ENCODE data around the gene RAPGEF5. TPM values are rescaled to one million over a fixed set of nuclear protein-coding genes. Genes with fewer than 3 reads are reported as not detected.

The RAPGEF5 gene
- polyA plus RNA-seq, 1 of the 3 experiments (the other 2 are of a cell fraction), result 1.2 TPM

DNA sequence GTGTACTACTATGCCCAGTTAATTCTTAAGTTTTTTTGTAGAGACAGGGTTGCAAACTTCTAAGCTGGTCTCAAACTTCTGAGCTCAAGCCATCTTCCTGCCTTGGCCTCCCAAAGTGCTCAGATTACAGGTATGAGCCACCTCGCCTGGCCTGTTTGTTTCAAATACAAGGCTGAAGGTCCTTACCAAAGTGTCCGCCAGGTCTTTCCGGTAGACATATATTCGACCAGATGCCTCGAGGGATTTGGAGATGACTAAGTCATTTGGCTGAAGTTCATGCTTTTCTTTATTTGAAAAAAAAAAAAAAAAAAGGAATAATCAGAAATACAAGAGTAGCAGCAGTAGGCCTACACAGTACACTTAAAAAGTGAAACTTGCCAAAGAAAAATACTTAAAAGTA lies 206.7 kb downstream of the RAPGEF5 start:
- no peaks in the 10 kb centered on the region for H4K20me1 ChIP-seq (ENCODE audit: insufficient read depth)
- H3K9me3 ChIP-seq, result no peaks in the 10 kb centered on the region
- H3K36me3 ChIP-seq (replicated peaks in 1 of 2; ENCODE audit: control insufficient read depth in 1 of 2, insufficient read depth in 2 of 2, low read length in 1 of 2), result peaks cover 0 to under 1% of the 10 kb centered on the region in 2 experiments
- whole genome bisulfite sequencing (ENCODE audit: low lambda C conversion rate), result 66% methylated on average over 5 of the region's 5 CpGs
- no peaks in the 10 kb centered on the region for H3K27me3 ChIP-seq (ENCODE audit: insufficient read depth)
- no peak for DNase-seq
- no peak overlapping the region for H3K4me2 ChIP-seq
- TF ChIP-seq EZH2phosphoT487 (IDR thresholded peaks at IDR 0.05; ENCODE audit: borderline replicate concordance, low read depth), result no peak
- no peak for TF ChIP-seq JUND (IDR thresholded peaks at IDR 0.05)
- no peak for TF ChIP-seq RCOR1 (IDR thresholded peaks at IDR 0.05; ENCODE audit: low read length)
- TF ChIP-seq NRF1 (IDR thresholded peaks at IDR 0.05; ENCODE audit: low read depth, low read length), result no peak
- TF ChIP-seq, protein P1, sequence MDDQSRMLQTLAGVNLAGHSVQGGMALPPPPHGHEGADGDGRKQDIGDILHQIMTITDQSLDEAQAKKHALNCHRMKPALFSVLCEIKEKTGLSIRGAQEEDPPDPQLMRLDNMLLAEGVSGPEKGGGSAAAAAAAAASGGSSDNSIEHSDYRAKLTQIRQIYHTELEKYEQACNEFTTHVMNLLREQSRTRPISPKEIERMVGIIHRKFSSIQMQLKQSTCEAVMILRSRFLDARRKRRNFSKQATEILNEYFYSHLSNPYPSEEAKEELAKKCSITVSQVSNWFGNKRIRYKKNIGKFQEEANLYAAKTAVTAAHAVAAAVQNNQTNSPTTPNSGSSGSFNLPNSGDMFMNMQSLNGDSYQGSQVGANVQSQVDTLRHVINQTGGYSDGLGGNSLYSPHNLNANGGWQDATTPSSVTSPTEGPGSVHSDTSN (IDR thresholded peaks at IDR 0.05), result no peak
- TF ChIP-seq RXRA (IDR thresholded peaks at IDR 0.05; ENCODE audit: borderline replicate concordance, low read depth), result no peak
- no peak for TF ChIP-seq FOXM1 (IDR thresholded peaks at IDR 0.05; ENCODE audit: low read depth)
- no peak for TF ChIP-seq MXI1 (IDR thresholded peaks at IDR 0.05; ENCODE audit: low read depth, low read length)
- TF ChIP-seq TEAD4 (IDR thresholded peaks at IDR 0.05; ENCODE audit: borderline replicate concordance, insufficient read depth), result no peak
- TF ChIP-seq, protein P2, sequence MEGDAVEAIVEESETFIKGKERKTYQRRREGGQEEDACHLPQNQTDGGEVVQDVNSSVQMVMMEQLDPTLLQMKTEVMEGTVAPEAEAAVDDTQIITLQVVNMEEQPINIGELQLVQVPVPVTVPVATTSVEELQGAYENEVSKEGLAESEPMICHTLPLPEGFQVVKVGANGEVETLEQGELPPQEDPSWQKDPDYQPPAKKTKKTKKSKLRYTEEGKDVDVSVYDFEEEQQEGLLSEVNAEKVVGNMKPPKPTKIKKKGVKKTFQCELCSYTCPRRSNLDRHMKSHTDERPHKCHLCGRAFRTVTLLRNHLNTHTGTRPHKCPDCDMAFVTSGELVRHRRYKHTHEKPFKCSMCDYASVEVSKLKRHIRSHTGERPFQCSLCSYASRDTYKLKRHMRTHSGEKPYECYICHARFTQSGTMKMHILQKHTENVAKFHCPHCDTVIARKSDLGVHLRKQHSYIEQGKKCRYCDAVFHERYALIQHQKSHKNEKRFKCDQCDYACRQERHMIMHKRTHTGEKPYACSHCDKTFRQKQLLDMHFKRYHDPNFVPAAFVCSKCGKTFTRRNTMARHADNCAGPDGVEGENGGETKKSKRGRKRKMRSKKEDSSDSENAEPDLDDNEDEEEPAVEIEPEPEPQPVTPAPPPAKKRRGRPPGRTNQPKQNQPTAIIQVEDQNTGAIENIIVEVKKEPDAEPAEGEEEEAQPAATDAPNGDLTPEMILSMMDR (IDR thresholded peaks at IDR 0.05), result no peak
- peaks cover 0 to 23% of the 10 kb centered on the region in 2 experiments; a peak in 2 of 4 replicates for H3K4me1 ChIP-seq (ENCODE audit: control insufficient read depth in 1 of 2, insufficient read depth in 2 of 2, low read depth in 1 of 2, low read length in 1 of 2)
- no peak overlapping the region for H3K27ac ChIP-seq (ENCODE audit: low read depth in 2 of 2, low read length in 1 of 2)
- H3K79me2 ChIP-seq (ENCODE audit: insufficient read depth), result no peaks in the 10 kb centered on the region
- CTCF ChIA-PET, result interaction anchor here (1.5 kb wide), 1 partner anchor 9 kb away, joined by 4 read pairs; no protein-coding TSS in a partner anchor
- no peaks in the 10 kb centered on the region for H3K9me2 ChIP-seq
- POLR2A ChIA-PET, result no interaction called here
- no peak overlapping the region for H3K9ac ChIP-seq
- H3K4me3 ChIP-seq (ENCODE audit: low read depth in 2 of 2, low read length in 1 of 2), result no peak overlapping the region
- H3F3A ChIP-seq (replicated peaks; ENCODE audit: insufficient read depth), result peaks cover 6% of the 10 kb centered on the region
- H2AFZ ChIP-seq (ENCODE audit: low read depth), result no peak overlapping the region

DNA sequence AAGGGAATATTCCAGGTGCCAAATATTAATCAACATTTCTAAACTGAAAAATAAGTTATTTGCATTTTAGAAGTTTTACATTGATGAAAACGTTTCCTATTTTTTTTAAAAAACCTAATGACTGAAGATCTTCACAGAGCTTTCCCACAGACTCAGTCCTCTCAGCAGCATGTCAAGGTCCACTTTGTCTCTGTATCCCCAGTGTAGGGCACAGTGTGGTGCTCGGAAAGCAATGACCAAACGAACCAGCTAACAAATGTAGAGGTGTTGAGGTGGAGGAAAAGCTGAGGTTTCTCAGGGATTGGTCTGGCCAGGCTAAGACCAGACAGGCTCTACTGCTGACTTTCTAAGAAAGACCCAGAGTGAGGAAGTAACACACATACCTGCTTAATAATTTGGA lies 209.1 kb downstream of the RAPGEF5 start:
- Histone ChIP-seq H2AFZ (ENCODE audit: low read depth) (no peak overlapping the region), H3F3A (replicated peaks; ENCODE audit: insufficient read depth) (peaks cover 6% of the 10 kb centered on the region), H3K36me3 (replicated peaks in 1 of 2; ENCODE audit: control insufficient read depth in 1 of 2, insufficient read depth in 2 of 2, low read length in 1 of 2) (no peaks in the 10 kb centered on the region), H3K4me3 (ENCODE audit: low read depth in 2 of 2, low read length in 1 of 2) (no peak overlapping the region), H4K20me1 (ENCODE audit: insufficient read depth) (no peaks in the 10 kb centered on the region), H3K4me1 (ENCODE audit: control insufficient read depth in 1 of 2, insufficient read depth in 2 of 2, low read depth in 1 of 2, low read length in 1 of 2) (peaks cover 0 to 19% of the 10 kb centered on the region in 2 experiments; a peak in 2 of 4 replicates), H3K27me3 (ENCODE audit: insufficient read depth) (no peaks in the 10 kb centered on the region), H3K9me2 (no peaks in the 10 kb centered on the region), H3K9ac (no peak overlapping the region), H3K79me2 (ENCODE audit: insufficient read depth) (no peaks in the 10 kb centered on the region), H3K9me3 (no peaks in the 10 kb centered on the region), H3K4me2 (no peak overlapping the region), H3K27ac (ENCODE audit: low read depth in 2 of 2, low read length in 1 of 2) (peak overlapping the region in 1 of 2 experiments; percentile 91; a peak in 2 of 4 replicates)
- ChIA-PET CTCF (interaction anchor here (1.6 to 1.8 kb wide), 2 partner anchors 11 to 22 kb away, joined by 3 to 6 read pairs; no protein-coding TSS in a partner anchor), POLR2A (no interaction called here)
- no peak for TF ChIP-seq ELF1 (IDR thresholded peaks at IDR 0.05)
- TF ChIP-seq GABPA (IDR thresholded peaks at IDR 0.05; ENCODE audit: low read depth), result no peak
- TF ChIP-seq, protein P2 (IDR thresholded peaks at IDR 0.05), result no peak
- TF ChIP-seq, protein P3, sequence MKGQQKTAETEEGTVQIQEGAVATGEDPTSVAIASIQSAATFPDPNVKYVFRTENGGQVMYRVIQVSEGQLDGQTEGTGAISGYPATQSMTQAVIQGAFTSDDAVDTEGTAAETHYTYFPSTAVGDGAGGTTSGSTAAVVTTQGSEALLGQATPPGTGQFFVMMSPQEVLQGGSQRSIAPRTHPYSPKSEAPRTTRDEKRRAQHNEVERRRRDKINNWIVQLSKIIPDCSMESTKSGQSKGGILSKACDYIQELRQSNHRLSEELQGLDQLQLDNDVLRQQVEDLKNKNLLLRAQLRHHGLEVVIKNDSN (IDR thresholded peaks at IDR 0.05; ENCODE audit: borderline replicate concordance, low read depth), result no peak
- TF ChIP-seq, protein P1 (IDR thresholded peaks at IDR 0.05), result no peak
- TF ChIP-seq IRF3 (IDR thresholded peaks at IDR 0.05; ENCODE audit: low read depth, low read length), result no peak
- TF ChIP-seq SIN3A (IDR thresholded peaks at IDR 0.05; ENCODE audit: borderline replicate concordance, low read depth, low read length), result no peak
- TF ChIP-seq TCF12 (IDR thresholded peaks at IDR 0.05), result no peak
- 70% methylated on average over 3 of the region's 3 CpGs for WGBS (ENCODE audit: low lambda C conversion rate)
- DNase-seq, result no peak
